Endothelial cell of umbilical vein (primary cell): ENCODE data around the gene CCR3. TPM values are rescaled to one million over a fixed set of nuclear protein-coding genes. Genes with fewer than 3 reads are reported as not detected.

Experiments used
- BruUV-seq: library from RNA; stranded (reverse); fragments of 400-500 nt; replicated peaks from 2 replicates; lab custom pipeline; 2021; lab: Mats Ljungman, UMichigan
- CTCF ChIA-PET: fragments of 300-600, 350-600 bp; sonication (Branson Sonifier 250); formaldehyde crosslinking; loops from one replicate; lab custom pipeline; 2021; ENCODE audit warnings: antibody characterized with exemption, inconsistent platforms; lab: Charles Lee
- POLR2A ChIA-PET: fragments of 300-600, 350-600 bp; sonication (Branson Sonifier 250); formaldehyde crosslinking; loops from one replicate; lab custom pipeline; 2021; ENCODE audit warnings: antibody characterized with exemption, inconsistent platforms; lab: Charles Lee
- DNase-seq: peaks from one replicate; pipeline ENCODE4 v3.0.0-alpha.2; 2011; ENCODE audit warnings: low read depth, low spot score
- FAIRE-seq: peaks from 2 replicates; lab custom pipeline; 2011; peaks lifted over from hg19 to GRCh38; lab: Jason Lieb, UNC
- H2AFZ ChIP-seq: 2 replicates; pipeline ENCODE4 v1.6.0; 2012; ENCODE audit warnings: low read depth, low read length, control low read depth, inconsistent platforms
- H3K27ac ChIP-seq: 2 replicates; pipeline ENCODE4 v1.5.1; 2011; ENCODE audit warnings: low read depth, mild to moderate bottlenecking, control low read depth, low read length, moderate library complexity; ENCODE audit not compliant: insufficient read depth
- H3K27me3 ChIP-seq, 2 experiments: 2 replicates each; pipeline versions ENCODE4 v1.6.0 to v1.6.1; 2011; ENCODE audit warnings: low read length in 2 of 2, mixed read lengths in 1 of 2; ENCODE audit not compliant: control insufficient read depth in 2 of 2, insufficient read depth in 2 of 2
- H3K36me3 ChIP-seq, 2 experiments: 2 replicates in 1 of 2; 3 replicates in 1 of 2; pipeline ENCODE4 v1.5.1; 2011; ENCODE audit warnings: low read length in 2 of 2, mild to moderate bottlenecking in 1 of 2, moderate library complexity in 1 of 2; ENCODE audit not compliant: control insufficient read depth in 2 of 2, insufficient read depth in 2 of 2; ENCODE audit errors: extremely low read depth in 1 of 2
- H3K4me1 ChIP-seq: 3 replicates; pipeline ENCODE4 v1.5.1; 2011; ENCODE audit warnings: mild to moderate bottlenecking, low read length; ENCODE audit not compliant: control insufficient read depth, insufficient read depth; ENCODE audit errors: extremely low read depth
- H3K4me2 ChIP-seq: 2 replicates; pipeline ENCODE4 v1.6.1; 2011; ENCODE audit warnings: low read length, control low read depth, mixed read lengths; ENCODE audit not compliant: insufficient read depth
- H3K4me3 ChIP-seq, 3 experiments: fragments of 200-600 bp in 1 of 3; sonication (generic), shearing (Covaris generic) in 1 of 3; replicated peaks in 1 of 3; 2 replicates each; pipeline ENCODE4 v1.5.1; 2011 to 2016; ENCODE audit warnings: control low read depth in 3 of 3, low read length in 3 of 3, mild to moderate bottlenecking in 2 of 3, inconsistent platforms in 1 of 3, low read depth in 1 of 3, moderate library complexity in 1 of 3; ENCODE audit not compliant: insufficient read depth in 1 of 3
- H3K79me2 ChIP-seq: 2 replicates; pipeline ENCODE4 v1.6.0; 2012; ENCODE audit warnings: low read length, inconsistent platforms; ENCODE audit not compliant: control insufficient read depth, insufficient read depth
- H3K9ac ChIP-seq: replicated peaks from 2 replicates; pipeline ENCODE3; 2011; ENCODE audit warnings: low read length, control low read depth; ENCODE audit not compliant: insufficient read depth; ENCODE audit errors: extremely low read depth
- H3K9me1 ChIP-seq: replicated peaks from 3 replicates; pipeline ENCODE4 v1.6.0; 2011; ENCODE audit warnings: mild to moderate bottlenecking, low read length; ENCODE audit not compliant: control insufficient read depth, insufficient read depth; ENCODE audit errors: extremely low read depth
- H3K9me3 ChIP-seq: replicated peaks from 2 replicates; pipeline ENCODE4 v1.5.1; 2012; ENCODE audit warnings: low read length, inconsistent platforms; ENCODE audit not compliant: control insufficient read depth, insufficient read depth
- H4K20me1 ChIP-seq: replicated peaks from 2 replicates; pipeline ENCODE3; 2011; ENCODE audit warnings: mild to moderate bottlenecking, low read length; ENCODE audit not compliant: control insufficient read depth, insufficient read depth; ENCODE audit errors: extremely low read depth
- CTCF ChIP-seq, 2 donors: IDR thresholded peaks; 1 replicate in 1 of 2; 2 replicates in 1 of 2; pipeline ENCODE4 v1.5.1; 2011; ENCODE audit warnings: low read length in 2 of 2, mild to moderate bottlenecking in 2 of 2, moderate library complexity in 2 of 2, control low read depth in 1 of 2, inconsistent platforms in 1 of 2, low read depth in 1 of 2; ENCODE audit not compliant: insufficient read depth in 1 of 2; ENCODE audit errors: extremely low read depth in 1 of 2
- EZH2 ChIP-seq: IDR thresholded peaks from 2 replicates; pipeline ENCODE4 v1.6.1; 2012; ENCODE audit warnings: borderline replicate concordance, low read depth, mild to moderate bottlenecking, moderate library complexity, low read length, inconsistent platforms; ENCODE audit not compliant: severe bottlenecking
- FOS ChIP-seq: IDR thresholded peaks from 2 replicates; pipeline ENCODE4 v1.6.1; 2011; ENCODE audit warnings: mild to moderate bottlenecking, low read length, moderate library complexity, borderline replicate concordance; ENCODE audit not compliant: insufficient read depth
- GATA2 ChIP-seq: IDR thresholded peaks from 2 replicates; pipeline ENCODE4 v1.7.0; 2011; ENCODE audit warnings: low read depth, mild to moderate bottlenecking, moderate library complexity, mixed read lengths, low read length; ENCODE audit not compliant: insufficient read length, insufficient read depth
- JUN ChIP-seq: IDR thresholded peaks from 2 replicates; pipeline ENCODE4 v1.6.1; 2011; ENCODE audit warnings: borderline replicate concordance, low read depth; ENCODE audit not compliant: insufficient read length, insufficient read depth
- MAX ChIP-seq: IDR thresholded peaks from 2 replicates; pipeline ENCODE4 v1.6.1; 2011; ENCODE audit not compliant: insufficient read depth, insufficient read length
- MYC ChIP-seq: IDR thresholded peaks from one replicate; pipeline ENCODE4 v1.6.1; 2011; ENCODE audit warnings: mild to moderate bottlenecking, low read depth, low read length
- POLR2A ChIP-seq: IDR thresholded peaks from 2 replicates; pipeline ENCODE4 v1.6.1; 2012; ENCODE audit warnings: low read depth, mild to moderate bottlenecking, control low read depth, low read length
- POLR2AphosphoS5 ChIP-seq: IDR thresholded peaks from 2 replicates; pipeline ENCODE4 v1.6.1; 2012; ENCODE audit warnings: low read depth, mild to moderate bottlenecking, control low read depth, low read length, moderate library complexity; ENCODE audit not compliant: insufficient read depth
- dilution Hi-C: fragments of 300-500 bp; cut with MboI; formaldehyde crosslinking; loops from one replicate; pipeline ENCODE4 v1.15.0; 2019; ENCODE audit warnings: low sequenced_read_pairs; ENCODE audit not compliant: extremely low pct_ligation_motif_present
- intact Hi-C: fragments of 100-400 bp; cut with micrococcal nuclease; formaldehyde crosslinking; loops from one replicate; pipeline ENCODE4 v1.10.0; 2022
- polyA plus RNA-seq, 4 experiments: library from polyadenylated mRNA; depleted of rRNA in 3 of 4; stranded (reverse) in 3 of 4; unstranded in 1 of 4; fragments of >200 nt; gene quantifications; 2 replicates each; pipeline versions ENCODE4 v1.2.1 to v1.2.3, GENCODE V29; 2011 to 2012; ENCODE audit warnings: missing spikeins in 1 of 4
- total RNA-seq: library from RNA; stranded (reverse); gene quantifications from 2 replicates; pipeline ENCODE4 v1.2.3, GENCODE V29; 2021

Gene CCR3
- total and polyA plus RNA-seq, 2 donors (not counting 3 experiments of a cell fraction or from before 2014, with no cell fraction given) = not detected

GRCh38 chr3:46282041-46282440 is 39.8 kb downstream of the CCR3 start:
- Histone ChIP-seq H3K4me2 (no peak overlapping the region), H3K36me3 (no peaks in the 10 kb centered on the region), H2AFZ (no peak overlapping the region), H3K4me3 (no peak overlapping the region), H3K9me1 (no peaks in the 10 kb centered on the region), H3K9ac (no peak overlapping the region), H3K4me1 (no peaks in the 10 kb centered on the region), H4K20me1 (no peaks in the 10 kb centered on the region), H3K27ac (no peak overlapping the region), H3K27me3 (no peaks in the 10 kb centered on the region), H3K9me3 (no peaks in the 10 kb centered on the region), H3K79me2 (no peaks in the 10 kb centered on the region)
- dilution Hi-C loops = no loop called here
- intact Hi-C loops = no loop called here
- ChIA-PET POLR2A (no interaction called here), CTCF (no interaction called here)
- DNase-seq = no peak
- no peak for FAIRE-seq
- BruUV-seq = no TSS peak
- no peak for TF ChIP-seq FOS
- TF ChIP-seq GATA2 = no peak
- TF ChIP-seq POLR2AphosphoS5 = no peak
- TF ChIP-seq MAX = no peak
- no peak for TF ChIP-seq JUN
- no peak for TF ChIP-seq EZH2
- TF ChIP-seq CTCF (IDR thresholded peaks at IDR 0.05; ENCODE audit: extremely low read depth in 1 of 2, insufficient read depth in 1 of 2, low read depth in 1 of 2, low read length in 2 of 2) = no peak
- no peak for TF ChIP-seq POLR2A
- TF ChIP-seq MYC = no peak
